ENCODE data around the gene BIVM. TPM values are rescaled to one million over a fixed set of nuclear protein-coding genes. Genes with fewer than 3 reads are reported as not detected.
A peak's percentile ranks its signal among the peaks of the same experiment; 100 is the strongest.
"Not testable (repeated sequence)": the region's sequence is repeated elsewhere in the genome, so short reads cannot be mapped to it uniquely, and the experiment has no call there.

BIVM gene
- 16.8 and 19.7 TPM in 2 replicates for total RNA-seq (2014; rRNA removed)
- 5.3 TPM for polyA plus RNA-seq (2012)

- DNase-seq (ENCODE audit: low read depth) = peak; percentile 89
These were observed at the start of gene BIVM, which contains the start of gene POGLUT2 for GRCh38 chr13:102798581-102799425. TSS of gene BIVM (plus strand) at chr13:102799119. CDS start at chr13:102807268, 8,149 bp downstream. TSS of gene POGLUT2 (minus strand) at chr13:102798976. CDS start at chr13:102798670, 306 bp downstream.

DNA sequence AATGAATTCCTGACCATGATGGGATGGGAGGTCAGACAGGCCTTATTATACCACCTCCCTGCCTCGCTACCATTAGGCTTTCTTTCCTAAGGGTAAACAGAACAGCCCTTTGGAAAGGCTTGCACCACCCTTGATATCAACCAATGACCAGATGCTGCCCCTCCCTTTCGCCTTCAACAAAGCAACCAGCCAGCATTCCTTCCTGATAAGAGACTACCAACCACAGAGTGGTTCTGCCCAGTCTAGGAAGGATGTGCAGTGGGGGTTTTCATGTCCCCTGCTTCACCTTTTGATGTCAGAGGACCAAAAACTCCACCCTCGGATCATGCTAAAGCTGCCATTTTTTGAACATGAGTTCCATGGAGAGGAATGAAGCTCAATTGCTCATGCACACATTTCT, 47.0 kb upstream of the BIVM start:
- no peak for DNase-seq (ENCODE audit: low read depth)

- DNase-seq (ENCODE audit: low read depth) = no peak
These were observed 41.9 kb upstream of the BIVM start for GRCh38 chr13:102757006-102757405.

DNA sequence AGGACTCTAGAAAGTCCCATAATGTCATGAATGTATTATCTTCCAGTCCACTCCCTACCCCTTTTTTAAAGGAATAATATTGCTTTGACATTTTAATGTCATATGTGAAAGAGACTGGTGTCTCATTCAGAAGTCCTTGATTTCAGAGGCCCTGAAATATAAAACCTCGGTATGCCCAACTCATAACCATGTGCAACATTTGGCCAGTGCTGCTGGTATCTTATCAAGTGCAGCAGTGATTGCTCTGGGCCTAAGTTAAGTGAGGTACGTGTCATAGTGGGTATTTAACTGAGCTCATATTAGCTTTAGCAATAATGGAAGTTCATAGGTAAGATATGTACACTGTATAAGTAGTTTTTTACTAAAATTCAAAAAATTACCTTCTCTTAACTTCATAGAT, 40.1 kb upstream of the BIVM start:
- DNase-seq (ENCODE audit: low read depth) = no peak

- DNase-seq (ENCODE audit: low read depth) = no peak
These were observed 37.8 kb upstream of the BIVM start for GRCh38 chr13:102761071-102761470.

DNA sequence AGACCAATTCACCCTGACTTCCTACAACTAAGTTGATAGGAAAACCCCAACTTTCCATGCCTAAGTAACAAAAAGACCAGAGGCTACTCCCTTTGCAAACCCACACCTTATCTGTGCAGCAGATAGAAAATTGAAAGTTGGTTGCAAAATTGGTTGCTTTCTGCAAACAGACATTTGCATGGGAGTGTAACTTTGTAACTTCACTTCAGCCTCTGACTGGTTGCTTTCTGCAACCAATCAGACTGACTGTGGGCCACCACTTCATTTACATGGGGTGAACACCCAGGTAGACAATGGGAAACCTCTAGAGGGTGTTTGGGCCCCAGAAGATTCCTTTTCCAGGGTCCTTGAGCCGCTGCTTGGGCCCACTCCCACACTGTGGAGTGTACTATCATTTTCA, 35.2 kb upstream of the BIVM start:
- DNase-seq (ENCODE audit: low read depth) = no peak

DNA sequence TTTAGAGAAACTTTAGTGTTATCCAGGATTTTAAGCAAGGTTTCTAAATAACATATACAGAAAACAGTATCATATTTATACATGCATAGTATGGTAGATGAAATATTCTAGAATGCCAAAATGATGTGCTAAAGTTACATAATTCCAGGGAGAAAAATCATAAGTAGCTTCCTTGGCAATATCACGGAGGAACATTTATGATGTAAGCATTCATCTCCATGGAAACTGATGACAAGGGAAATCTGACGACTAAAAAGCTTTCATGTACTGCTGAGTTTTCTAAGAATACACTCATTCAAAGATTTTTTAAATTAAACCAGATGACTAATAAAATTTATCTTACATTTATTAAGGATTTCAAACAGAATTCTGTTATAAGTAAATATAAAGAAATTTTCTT, 30.0 kb upstream of the BIVM start:
- DNase-seq (ENCODE audit: low read depth) = peak; percentile 7

DNA sequence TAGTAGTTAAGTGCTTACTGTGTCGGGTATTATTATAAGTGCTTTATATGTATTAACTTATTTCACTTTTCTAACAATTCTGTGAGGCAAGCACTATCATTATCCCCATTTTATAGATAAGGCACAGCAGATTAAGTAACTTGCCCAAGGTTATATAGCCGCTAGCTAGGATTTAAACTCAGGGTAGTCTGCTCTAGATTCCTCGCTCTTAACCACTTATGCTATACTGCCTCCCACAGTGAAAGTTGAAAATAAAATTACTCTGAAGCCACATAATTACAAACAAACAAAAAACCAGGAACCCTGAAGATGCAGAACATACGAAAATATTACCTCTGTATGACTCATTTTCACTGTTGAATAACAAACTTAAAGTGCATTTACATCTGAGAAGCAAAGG, 29.2 kb upstream of the BIVM start:
- DNase-seq (ENCODE audit: low read depth) = peak; percentile 13

- DNase-seq (ENCODE audit: low read depth) = no peak
These were observed 28.5 kb upstream of the BIVM start for GRCh38 chr13:102770435-102770834.

- no peak for DNase-seq (ENCODE audit: low read depth)
These were observed 27.4 kb upstream of the BIVM start for GRCh38 chr13:102771298-102772041.

GRCh38 chr13:102772042-102772425, 26.9 kb upstream of the BIVM start:
- no peak for DNase-seq (ENCODE audit: low read depth)

- DNase-seq (ENCODE audit: low read depth) = peak; percentile 83
These were observed 25.3 kb upstream of the BIVM start, which contains the start of gene TEX30 for GRCh38 chr13:102773441-102774213. TSS of gene TEX30 (minus strand) at chr13:102773786. CDS start at chr13:102770026, 3,760 bp downstream.

- DNase-seq (ENCODE audit: low read depth) = no peak
These were observed 24.7 kb upstream of the BIVM start for GRCh38 chr13:102774214-102774568.

DNA sequence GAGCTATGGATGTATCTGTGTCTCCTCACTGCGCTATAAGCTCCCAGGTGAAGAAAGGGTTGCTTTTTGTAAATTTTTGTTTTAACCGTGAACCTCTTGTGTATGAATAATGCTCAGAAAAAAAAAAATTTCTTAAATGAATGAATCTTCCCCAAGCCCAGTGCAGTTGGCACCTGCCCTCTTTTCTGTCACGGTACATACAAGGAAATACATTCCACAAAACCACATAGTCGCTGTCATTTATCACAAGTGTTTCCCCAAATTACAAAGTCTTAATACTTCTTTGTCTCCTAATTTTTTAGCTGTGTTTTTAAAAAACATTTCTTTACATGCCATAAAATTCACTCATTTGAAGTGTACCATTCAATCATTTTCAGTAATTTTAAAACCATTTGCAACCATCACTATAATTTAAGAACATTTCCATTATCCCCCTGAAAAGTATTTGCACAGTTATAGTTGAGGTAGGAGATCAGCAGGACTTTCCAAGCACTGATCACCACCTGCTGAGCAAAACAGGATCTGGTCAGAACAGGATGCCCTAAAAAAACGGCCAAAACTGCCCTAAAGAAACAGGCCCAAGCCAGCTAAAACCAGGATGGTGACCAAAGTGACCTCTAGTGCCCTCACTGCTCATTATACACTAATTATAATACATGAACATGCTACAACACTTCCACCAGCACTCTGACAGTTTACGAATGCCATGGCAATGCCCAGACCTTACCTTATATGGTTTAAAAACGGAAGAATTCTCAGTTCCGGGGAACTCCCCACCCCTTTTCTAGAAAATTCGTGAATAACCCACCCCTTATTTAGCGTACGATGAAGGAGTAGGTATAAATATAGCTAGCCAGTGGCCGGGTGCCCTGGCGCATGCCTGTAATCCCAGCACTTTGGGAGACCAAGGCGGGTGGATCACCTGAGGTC, 24.1 kb upstream of the BIVM start:
- peak; percentile 15 for DNase-seq (ENCODE audit: low read depth)

DNA sequence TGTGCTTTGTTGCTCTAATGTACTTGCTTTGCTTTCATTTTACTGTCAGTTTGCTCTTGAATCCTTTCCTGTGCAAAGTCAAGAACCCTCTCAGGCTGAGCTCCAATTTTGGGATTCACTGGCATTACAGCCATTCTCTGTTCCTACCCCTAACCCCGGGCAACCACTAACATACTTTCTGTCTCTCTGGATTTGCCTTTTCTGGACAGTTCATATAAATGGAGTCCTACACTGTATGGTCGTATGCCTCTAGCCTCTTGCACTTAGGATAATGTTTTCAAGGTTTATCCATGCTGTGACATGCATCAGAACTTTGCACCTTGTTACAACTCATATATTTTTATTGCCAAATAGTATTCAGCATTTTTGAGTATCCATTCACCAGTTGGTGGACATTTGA, 22.6 kb upstream of the BIVM start:
- DNase-seq (ENCODE audit: low read depth) = no peak

GRCh38 chr13:102777736-102778135, 21.2 kb upstream of the BIVM start:
- no peak for DNase-seq (ENCODE audit: low read depth)

DNA sequence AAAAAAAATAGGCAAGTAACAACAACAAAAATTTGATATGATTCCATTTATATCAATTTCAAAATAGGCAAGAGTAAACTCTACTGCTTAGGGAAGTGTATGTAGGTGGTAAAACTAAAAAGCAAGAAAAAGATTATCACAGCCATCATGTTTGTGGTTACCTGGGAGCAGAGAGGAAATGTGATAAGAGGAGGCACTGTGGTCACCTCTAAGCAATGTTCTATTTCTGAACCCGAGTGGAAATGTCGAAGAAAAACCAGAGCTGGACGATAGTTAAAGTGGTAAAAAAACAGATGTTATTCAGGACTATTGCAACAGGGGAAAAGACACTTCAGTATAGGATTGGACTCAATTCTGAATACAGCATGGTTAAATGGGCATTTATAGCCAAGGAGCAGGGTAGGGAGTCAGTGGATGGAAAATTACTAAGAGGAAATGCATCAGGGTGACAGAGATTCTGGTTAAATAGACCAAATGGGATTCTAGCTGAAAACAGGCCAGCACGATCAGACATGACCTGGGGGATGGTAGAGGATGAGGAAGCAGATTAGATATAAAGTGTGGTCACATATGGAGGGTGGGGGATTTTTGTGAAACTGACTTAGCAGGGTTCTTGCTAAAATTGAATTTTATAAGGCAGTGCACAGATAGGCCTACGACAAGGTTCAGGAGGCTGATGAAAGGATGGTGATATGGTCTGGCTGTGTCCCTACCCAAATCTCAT, 19.3 kb upstream of the BIVM start:
- no peak for DNase-seq (ENCODE audit: low read depth)

GRCh38 chr13:102780656-102781055, 18.3 kb upstream of the BIVM start:
- DNase-seq (ENCODE audit: low read depth) = not testable (repeated sequence)

DNA sequence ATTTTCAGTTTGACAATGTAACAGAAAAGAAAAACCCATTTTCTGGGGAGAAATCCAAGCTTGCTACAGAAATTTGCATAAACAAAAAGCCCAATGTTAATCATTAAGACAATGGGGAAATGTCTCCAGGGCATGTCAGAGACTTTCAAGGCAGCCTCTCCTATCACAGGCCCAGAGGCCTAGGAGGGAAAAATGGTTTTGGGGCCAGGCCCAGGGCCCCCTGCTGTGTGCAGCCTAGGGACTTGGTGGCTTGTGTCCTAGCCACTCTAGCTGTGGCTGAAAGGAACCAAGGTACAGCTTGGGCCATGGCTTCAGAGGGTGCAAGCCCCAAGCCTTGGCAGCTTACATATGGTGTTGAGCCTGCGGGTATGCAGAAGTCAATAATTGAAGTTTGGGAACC, 17.3 kb upstream of the BIVM start:
- DNase-seq (ENCODE audit: low read depth) = no peak

GRCh38 chr13:102784483-102784882, 14.4 kb upstream of the BIVM start:
- no peak for DNase-seq (ENCODE audit: low read depth)
